HepG2 (cell line): ENCODE results near the gene TMUB1. TPM values are rescaled to one million over a fixed set of nuclear protein-coding genes. Genes with fewer than 3 reads are reported as not detected.

Experiments
- AGO2 ChIP-seq: fragments of 200-400 bp; formaldehyde crosslinking; optimal IDR thresholded peaks from 2 replicates; pipeline ENCODE3; 2017; ENCODE audit warnings: mild to moderate bottlenecking, low read depth, low read length, moderate library complexity
- AHR ChIP-seq: IDR thresholded peaks from 2 replicates; pipeline ENCODE4 v1.6.1; 2018; ENCODE audit warnings: missing genetic modification reagents, missing compliant biosample characterization
- ARNT ChIP-seq: fragments of 450-650 bp; IDR thresholded peaks from 2 replicates; pipeline ENCODE4 v1.6.1; 2017
- BCL3 ChIP-seq: sonication (generic); formaldehyde crosslinking; IDR thresholded peaks from 2 replicates; pipeline ENCODE4 v1.5.1; 2020; ENCODE audit warnings: mild to moderate bottlenecking, missing genetic modification reagents, moderate library complexity
- DMAP1 ChIP-seq: IDR thresholded peaks from 2 replicates; pipeline ENCODE4 v1.6.1; 2016
- GATA4 ChIP-seq: sonication (generic); IDR thresholded peaks from 2 replicates; pipeline ENCODE4 v1.6.1; 2016; ENCODE audit warnings: antibody characterized with exemption, low read depth, borderline replicate concordance
- KAT7 ChIP-seq: IDR thresholded peaks from 2 replicates; pipeline ENCODE4 v1.6.1; 2018; ENCODE audit warnings: borderline replicate concordance, missing compliant biosample characterization
- KMT2A ChIP-seq: sonication (generic); formaldehyde crosslinking; IDR thresholded peaks from 2 replicates; pipeline ENCODE4 v1.4.0; 2020; ENCODE audit warnings: missing genetic modification reagents
- MXI1 ChIP-seq: IDR thresholded peaks from 3 replicates; pipeline ENCODE4 v1.6.1; 2012; ENCODE audit warnings: low read depth, low read length, inconsistent platforms, borderline replicate concordance
- NR2C2 ChIP-seq: sonication (generic); formaldehyde crosslinking; IDR thresholded peaks from 2 replicates; pipeline ENCODE4 v1.4.0; 2020; ENCODE audit warnings: missing genetic modification reagents, mild to moderate bottlenecking, moderate library complexity, borderline replicate concordance
- SALL1 ChIP-seq: sonication (generic); formaldehyde crosslinking; IDR thresholded peaks from 2 replicates; pipeline ENCODE4 v1.8.0; 2022; ENCODE audit warnings: mild to moderate bottlenecking, missing genetic modification reagents
- SAP130 ChIP-seq: IDR thresholded peaks from 2 replicates; pipeline ENCODE4 v1.6.1; 2016; ENCODE audit warnings: low read depth
- SRSF1 ChIP-seq: fragments of 200-400 bp; formaldehyde crosslinking; optimal IDR thresholded peaks from 2 replicates; pipeline ENCODE3; 2017; ENCODE audit warnings: mild to moderate bottlenecking, low read depth, low read length, moderate library complexity
- TCF7L2 ChIP-seq: IDR thresholded peaks from 2 replicates; pipeline ENCODE4 v1.6.1; 2011; ENCODE audit warnings: mild to moderate bottlenecking, low read depth, low read length, moderate library complexity
- TGIF2 ChIP-seq: IDR thresholded peaks from 2 replicates; pipeline ENCODE4 v1.6.1; 2016; ENCODE audit warnings: control low read depth, missing compliant biosample characterization
- THAP8 ChIP-seq: sonication (generic); formaldehyde crosslinking; IDR thresholded peaks from 2 replicates; pipeline ENCODE4 v1.5.1; 2020; ENCODE audit warnings: missing genetic modification reagents, mild to moderate bottlenecking, borderline replicate concordance
- ZBTB39 ChIP-seq: sonication (generic); formaldehyde crosslinking; IDR thresholded peaks from 2 replicates; pipeline ENCODE4 v1.5.0; 2020; ENCODE audit warnings: missing genetic modification reagents
- ZFX ChIP-seq: sonication (generic); formaldehyde crosslinking; IDR thresholded peaks from 2 replicates; pipeline ENCODE4 v1.4.0; 2020; ENCODE audit warnings: mild to moderate bottlenecking, low read depth, missing genetic modification reagents, moderate library complexity
- ZNF121 ChIP-seq: sonication (generic); formaldehyde crosslinking; IDR thresholded peaks from 2 replicates; pipeline ENCODE4 v1.5.0; 2020; ENCODE audit warnings: mild to moderate bottlenecking, missing genetic modification reagents
- ZNF180 ChIP-seq: sonication (generic); formaldehyde crosslinking; IDR thresholded peaks from 2 replicates; pipeline ENCODE4 v1.4.0; 2020; ENCODE audit warnings: low read depth, missing genetic modification reagents, borderline replicate concordance
- ZNF530 ChIP-seq: sonication (generic); formaldehyde crosslinking; IDR thresholded peaks from 2 replicates; pipeline ENCODE4 v1.5.0; 2020; ENCODE audit warnings: low read depth, mild to moderate bottlenecking, missing genetic modification reagents
- ZNF644 ChIP-seq: IDR thresholded peaks from 2 replicates; pipeline ENCODE4 v1.6.1; 2016; ENCODE audit warnings: low read depth
- ZNF703 ChIP-seq: sonication (generic); formaldehyde crosslinking; IDR thresholded peaks from 2 replicates; pipeline ENCODE4 v1.5.1; 2020; ENCODE audit warnings: missing genetic modification reagents, mild to moderate bottlenecking, moderate library complexity, borderline replicate concordance
- ZNF775 ChIP-seq: sonication (generic); formaldehyde crosslinking; IDR thresholded peaks from 2 replicates; pipeline ENCODE4 v1.4.0; 2020; ENCODE audit warnings: missing genetic modification reagents, mild to moderate bottlenecking, moderate library complexity, borderline replicate concordance
- ZSCAN31 ChIP-seq: sonication (generic); formaldehyde crosslinking; IDR thresholded peaks from 2 replicates; pipeline ENCODE4 v1.5.0; 2020; ENCODE audit warnings: low read depth, mild to moderate bottlenecking, missing genetic modification reagents
- polyA plus RNA-seq, 8 experiments: library from polyadenylated mRNA; depleted of rRNA in 3 of 8; stranded (reverse) in 7 of 8; unstranded in 1 of 8; fragments of >200 nt; fragmentation: Illumina TruSeq in 4 of 8; extraction: Trizol in 4 of 8; gene quantifications; 2 replicates each; pipeline versions ENCODE4 v1.2.1 to v1.2.3, GENCODE V29; 2011 to 2016; ENCODE audit warnings: low read depth in 4 of 8, missing spikeins in 1 of 8, mixed read lengths in 1 of 8; ENCODE audit not compliant: insufficient read depth in 1 of 8
- total RNA-seq, 5 experiments: library from RNA; depleted of rRNA; stranded (reverse); fragments of >200 nt; fragmentation: Illumina TruSeq; extraction: Trizol; gene quantifications; 2 replicates each; pipeline ENCODE4 v1.2.3, GENCODE V29; 2016; ENCODE audit warnings: low read depth in 1 of 5
- TF ChIP-seq, protein P1 (sequence below): IDR thresholded peaks from 2 replicates; pipeline ENCODE4 v1.6.1; 2018; ENCODE audit warnings: missing genetic modification reagents, mild to moderate bottlenecking, missing compliant biosample characterization

The TMUB1 gene
- total and polyA plus RNA-seq, 2 of the 13 experiments (the other 11 are each of a cell fraction or from before 2014, with no cell fraction given), result 44.8 to 51.6 TPM

DNA sequence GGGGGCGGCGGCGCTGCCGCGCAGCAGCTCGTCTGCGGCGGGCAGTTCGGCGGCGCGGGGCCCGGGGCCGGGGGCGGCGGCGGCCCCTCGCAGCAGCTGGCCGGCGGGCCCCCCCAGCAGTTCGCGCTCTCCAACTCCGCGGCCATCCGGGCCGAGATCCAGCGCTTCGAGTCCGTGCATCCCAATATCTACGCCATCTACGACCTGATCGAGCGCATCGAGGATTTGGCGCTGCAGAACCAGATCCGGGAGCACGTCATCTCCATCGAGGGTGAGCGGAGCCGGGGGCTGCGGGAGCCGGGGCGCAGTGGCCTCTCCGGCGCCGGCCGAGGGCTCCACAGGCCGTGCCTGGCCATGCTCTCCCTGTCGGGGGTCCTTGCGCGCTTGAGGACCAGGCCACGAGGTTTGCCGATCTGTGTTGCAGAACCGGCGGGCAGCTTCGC is 3.5 kb upstream of the TMUB1 start (continued):
- TF ChIP-seq TGIF2 (CRISPR knock-in tag) (no peak), BCL3 (CRISPR knock-in tag) (no peak), ZSCAN31 (CRISPR knock-in tag) (no peak), TCF7L2 (no peak), AGO2 (peak; percentile 37), SRSF1 (no peak), KMT2A (CRISPR knock-in tag) (no peak), NR2C2 (CRISPR knock-in tag) (no peak), ZNF530 (no peak), SALL1 (CRISPR knock-in tag) (no peak), ZFX (CRISPR knock-in tag) (no peak), MXI1 (peak; percentile 5; the same call in 1 of the 3 replicates), ZNF180 (CRISPR knock-in tag) (no peak), AHR (CRISPR knock-in tag) (peak; percentile 53; the same call in 1 of the 2 replicates), KAT7 (CRISPR knock-in tag) (0 out of 2 replicates have a peak, but pooled peaks have one; percentile 15), ZNF644 (CRISPR knock-in tag) (no peak), ZBTB39 (peak; percentile 46; the same call in 1 of the 2 replicates), ZNF121 (CRISPR knock-in tag) (no peak), ZNF775 (CRISPR knock-in tag) (no peak), DMAP1 (CRISPR knock-in tag) (no peak), ZNF703 (0 out of 2 replicates have a peak, but pooled peaks have one; percentile 12), THAP8 (CRISPR knock-in tag) (no peak), SAP130 (CRISPR knock-in tag) (peak; percentile 4; the same call in 1 of the 2 replicates), GATA4 (no peak), ARNT (no peak)
- TF ChIP-seq, protein P1, sequence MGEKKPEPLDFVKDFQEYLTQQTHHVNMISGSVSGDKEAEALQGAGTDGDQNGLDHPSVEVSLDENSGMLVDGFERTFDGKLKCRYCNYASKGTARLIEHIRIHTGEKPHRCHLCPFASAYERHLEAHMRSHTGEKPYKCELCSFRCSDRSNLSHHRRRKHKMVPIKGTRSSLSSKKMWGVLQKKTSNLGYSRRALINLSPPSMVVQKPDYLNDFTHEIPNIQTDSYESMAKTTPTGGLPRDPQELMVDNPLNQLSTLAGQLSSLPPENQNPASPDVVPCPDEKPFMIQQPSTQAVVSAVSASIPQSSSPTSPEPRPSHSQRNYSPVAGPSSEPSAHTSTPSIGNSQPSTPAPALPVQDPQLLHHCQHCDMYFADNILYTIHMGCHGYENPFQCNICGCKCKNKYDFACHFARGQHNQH (CRISPR knock-in tag), result 0 out of 2 replicates have a peak, but pooled peaks have one; percentile 2
